Measurements from ENCODE around the gene KLHL5.

KLHL5 gene

DNA sequence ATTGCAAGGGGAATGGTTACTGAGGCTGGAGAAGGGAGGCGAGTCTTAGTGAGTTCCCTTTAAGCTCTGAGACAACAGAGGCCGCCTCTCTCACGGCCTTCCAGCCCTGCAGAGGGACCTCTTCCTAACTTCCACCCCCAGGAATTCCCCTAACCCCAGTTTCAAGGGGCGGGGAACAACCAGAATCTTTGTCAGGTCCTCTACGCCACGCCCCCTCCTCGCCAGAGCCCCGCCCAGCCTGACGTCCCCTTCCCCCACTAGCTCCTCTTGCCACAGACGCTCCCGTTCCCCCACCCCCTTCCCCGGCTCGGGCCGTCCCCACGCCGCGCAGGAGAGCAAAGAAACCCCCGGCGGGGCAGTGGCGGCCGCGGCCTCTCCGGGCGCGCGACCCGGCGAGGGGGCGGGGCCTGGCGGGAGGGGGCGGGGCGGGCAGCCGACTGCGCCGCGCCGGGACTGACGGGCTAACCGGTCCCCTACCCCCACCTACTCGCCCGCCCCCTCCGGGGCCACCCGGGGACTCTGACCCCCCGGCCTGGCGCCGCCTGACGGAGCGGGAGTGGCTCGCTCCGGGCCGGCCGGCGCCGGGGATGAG, 17.6 kb upstream of the KLHL5 start:
- peak; percentile 59 for DNase-seq (ENCODE audit: low read depth)

DNA sequence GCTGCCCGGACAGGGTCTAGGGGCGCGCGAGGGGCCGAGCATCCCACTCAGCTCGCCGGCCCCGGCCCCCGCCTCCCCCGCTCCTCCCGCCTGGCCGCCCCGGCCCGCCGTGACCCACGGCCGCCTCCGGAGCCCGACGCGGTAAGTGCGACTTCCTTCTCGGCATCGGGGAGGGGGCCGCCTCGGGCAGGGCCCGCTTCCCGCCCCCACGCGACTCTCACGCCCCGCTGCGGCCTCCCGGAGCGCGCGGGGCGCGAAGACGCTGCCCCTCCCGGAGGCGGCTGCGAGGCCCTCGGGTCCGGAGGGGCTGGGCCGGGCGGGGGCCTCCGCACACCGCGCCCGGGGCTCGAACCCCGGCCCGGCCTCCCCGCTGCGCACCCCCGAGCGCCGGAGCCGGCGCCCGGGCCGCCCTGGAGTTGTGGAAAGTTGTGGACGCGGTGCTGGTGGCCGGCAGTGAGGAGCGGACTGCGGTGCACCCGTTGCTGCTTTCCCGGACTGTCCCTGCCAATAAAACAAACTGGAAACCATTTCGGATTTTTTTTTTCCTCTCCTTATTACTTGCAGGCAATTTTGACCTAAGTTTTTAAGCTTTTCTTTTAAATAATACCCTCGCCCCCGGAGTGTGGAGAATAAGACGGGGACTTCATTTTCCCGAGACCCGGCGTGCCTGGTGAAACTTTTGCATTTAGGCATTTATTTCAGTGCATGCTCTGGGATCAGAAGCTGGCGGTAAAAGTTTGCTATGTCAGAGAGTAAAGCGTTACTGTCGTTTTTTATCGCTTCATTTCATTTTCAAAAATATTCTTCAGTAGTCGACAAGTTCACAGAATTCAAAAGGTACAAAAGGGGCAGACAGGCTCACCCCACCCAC, 16.8 kb upstream of the KLHL5 start:
- DNase-seq (ENCODE audit: low read depth): no peak

DNA sequence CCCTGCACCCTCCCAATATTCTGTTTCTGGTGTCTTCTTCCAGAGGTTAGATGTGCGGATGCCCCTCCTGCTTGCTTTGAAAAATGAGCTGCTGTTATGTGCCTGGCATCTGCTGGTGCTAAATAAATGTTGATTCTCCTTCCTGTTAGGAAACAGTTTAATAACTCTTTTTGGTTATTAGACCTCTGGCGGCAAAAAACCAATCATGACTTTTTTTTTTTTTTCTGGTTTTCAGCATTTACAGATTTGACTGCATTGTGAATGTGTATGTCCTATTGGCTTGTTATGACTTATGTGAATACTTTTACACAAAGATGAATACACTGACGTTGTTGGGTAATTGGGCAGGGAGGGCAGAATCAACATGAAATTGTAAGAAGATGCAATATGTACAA, 16.2 kb upstream of the KLHL5 start:
- no peak for DNase-seq (ENCODE audit: low read depth)

DNA sequence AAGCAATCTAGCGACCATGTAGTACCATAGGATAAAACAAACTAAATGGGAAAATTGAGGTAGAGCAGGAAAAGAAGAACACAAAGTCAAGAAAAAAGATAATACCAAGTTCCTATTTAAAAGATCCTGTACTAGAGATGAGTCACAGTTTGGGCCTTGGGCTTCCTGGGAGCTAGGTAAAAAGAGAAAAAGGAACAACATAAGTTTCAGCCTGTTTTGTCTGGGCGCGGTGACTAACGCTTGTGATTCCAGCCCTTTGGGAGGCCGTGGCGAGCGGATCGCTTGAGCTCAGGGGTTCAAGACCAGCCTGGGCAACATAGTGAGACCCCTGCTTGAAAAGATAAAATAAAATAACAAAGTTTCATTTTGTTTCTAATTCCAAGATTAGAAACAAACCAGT, 15.8 kb upstream of the KLHL5 start:
- no peak for DNase-seq (ENCODE audit: low read depth)

DNA sequence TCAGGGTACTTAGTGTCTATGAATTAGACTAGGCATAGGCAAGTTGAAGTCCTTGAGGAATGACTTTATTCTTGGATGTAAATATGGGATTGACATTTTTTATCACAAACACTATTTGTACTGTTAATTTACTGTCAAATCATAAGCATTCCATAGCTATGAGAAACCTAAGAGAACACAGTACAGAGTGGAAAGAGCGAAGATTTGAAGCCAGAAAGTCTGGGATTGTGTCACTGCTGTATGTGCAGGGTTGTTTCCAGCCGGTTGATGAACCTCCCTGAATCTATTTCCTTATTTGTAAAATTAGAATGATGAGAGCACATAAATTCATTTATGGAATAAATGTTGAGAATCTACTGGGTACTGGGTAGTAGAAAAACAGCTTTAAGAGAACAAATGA, 14.4 kb upstream of the KLHL5 start:
- DNase-seq (ENCODE audit: low read depth): no peak

DNA sequence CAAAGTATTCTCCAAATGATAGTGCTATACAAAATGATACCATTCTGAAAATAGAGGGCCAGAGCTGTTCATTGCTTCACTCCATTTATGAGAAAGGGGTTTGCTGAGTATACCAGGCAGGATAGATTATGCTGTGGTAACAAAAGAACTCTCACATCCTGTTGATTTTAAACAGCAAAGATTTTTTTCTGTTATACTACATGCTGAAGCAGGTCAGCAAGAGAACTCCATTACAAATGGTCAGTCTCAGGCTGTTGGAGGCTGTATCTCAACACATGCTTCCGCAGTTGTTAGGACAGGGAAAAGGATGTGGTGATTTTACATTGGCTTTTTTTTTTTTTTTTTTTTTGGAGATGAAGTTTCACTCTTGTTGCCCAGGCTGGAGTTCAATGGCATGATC, 13.7 kb upstream of the KLHL5 start:
- DNase-seq (ENCODE audit: low read depth): no peak

DNA sequence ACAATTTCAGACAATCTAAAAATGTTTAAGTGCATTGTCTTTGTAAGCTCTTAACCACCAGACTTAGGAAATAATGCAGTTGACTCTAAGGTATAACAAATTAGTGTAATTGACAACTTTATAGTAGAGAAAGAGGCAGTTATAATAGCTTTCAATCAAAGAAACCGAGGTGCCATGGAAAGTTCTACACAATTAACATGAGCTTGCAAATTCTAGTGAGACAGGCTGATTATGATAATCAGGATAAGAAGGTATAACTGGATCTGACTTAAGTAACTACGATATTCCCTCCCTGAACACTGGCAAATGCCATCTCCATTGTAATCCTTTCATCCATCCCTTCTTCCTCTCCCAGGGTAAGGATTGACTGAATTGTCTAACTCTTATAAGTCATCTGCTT, 11.4 kb upstream of the KLHL5 start:
- DNase-seq (ENCODE audit: low read depth): no peak

DNA sequence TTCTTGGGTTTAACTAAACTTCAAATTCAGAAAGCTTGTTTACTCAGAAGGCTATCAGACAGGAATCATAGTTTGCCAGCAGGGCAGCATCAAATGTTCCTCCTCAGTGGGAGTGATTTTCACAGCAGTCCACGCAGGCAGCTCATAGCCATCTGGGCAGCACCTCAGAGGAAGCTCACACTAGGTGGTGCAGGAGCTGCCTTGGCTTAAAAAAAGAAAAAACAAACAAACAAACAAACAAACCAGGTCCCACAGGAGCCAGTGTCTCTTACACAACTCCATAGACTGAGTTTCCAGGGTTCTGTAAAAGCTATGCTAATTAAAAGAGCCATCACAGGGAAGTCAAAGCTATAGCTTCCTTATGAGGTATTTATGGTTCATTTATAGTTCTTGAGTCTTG, 10.5 kb upstream of the KLHL5 start:
- no peak for DNase-seq (ENCODE audit: low read depth)

DNA sequence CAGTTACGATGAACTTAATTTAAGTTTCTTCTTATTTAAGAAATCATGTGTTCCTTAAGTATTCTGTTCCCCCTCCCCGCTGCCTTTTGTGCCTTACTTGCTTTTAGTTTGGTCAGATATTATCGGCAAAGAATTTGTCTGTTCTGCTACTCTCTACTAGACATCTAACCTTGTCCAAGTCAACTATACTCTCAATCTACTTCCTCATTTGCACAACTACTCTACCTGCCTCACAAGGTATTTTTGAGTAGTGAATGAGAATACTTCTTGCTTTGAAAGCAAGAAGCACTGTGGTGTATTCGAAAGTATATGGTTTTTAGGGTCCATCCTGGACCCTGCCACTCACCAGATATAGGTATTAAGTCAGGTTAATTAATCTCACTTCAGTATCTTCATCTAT, 8.0 kb upstream of the KLHL5 start:
- DNase-seq (ENCODE audit: low read depth): no peak

DNA sequence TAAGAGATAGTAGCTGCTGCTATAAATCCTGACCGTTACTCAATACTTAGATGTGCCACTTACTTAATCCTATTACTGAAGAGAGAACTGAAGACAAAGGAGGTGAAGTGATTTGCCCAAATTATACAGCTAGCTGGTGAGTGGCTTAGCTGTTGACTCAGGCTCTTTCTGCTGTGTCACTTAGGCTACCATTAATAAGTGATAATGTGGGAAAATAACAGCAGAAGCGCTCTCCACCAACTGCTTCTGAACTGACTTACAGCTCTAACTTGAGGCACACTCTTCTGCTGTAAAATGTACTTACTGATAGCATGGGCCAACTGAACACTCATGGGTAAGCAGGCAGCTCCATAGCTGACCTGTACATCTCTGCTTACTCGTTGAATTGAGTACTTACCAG, 7.5 kb upstream of the KLHL5 start:
- no peak for DNase-seq (ENCODE audit: low read depth)

DNA sequence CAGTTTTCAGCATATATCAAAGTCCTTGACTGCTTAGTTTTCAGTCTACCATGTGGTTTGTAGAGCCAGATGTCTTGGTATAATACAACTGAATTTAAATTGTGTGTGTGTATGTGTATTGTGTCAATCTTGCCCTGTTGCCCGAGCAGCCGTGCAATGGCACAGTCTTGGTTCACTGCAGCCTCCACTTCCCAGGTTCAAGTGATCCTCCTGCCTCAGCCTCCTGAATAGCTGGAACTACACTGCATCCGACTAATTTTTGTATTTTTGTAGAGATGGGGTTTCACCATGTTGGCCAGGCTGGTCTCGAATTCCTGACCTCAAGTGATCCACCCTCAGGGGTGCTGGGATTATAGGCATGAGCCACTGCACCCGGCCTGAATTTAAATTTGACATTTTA, 6.0 kb upstream of the KLHL5 start:
- no peak for DNase-seq (ENCODE audit: low read depth)

DNA sequence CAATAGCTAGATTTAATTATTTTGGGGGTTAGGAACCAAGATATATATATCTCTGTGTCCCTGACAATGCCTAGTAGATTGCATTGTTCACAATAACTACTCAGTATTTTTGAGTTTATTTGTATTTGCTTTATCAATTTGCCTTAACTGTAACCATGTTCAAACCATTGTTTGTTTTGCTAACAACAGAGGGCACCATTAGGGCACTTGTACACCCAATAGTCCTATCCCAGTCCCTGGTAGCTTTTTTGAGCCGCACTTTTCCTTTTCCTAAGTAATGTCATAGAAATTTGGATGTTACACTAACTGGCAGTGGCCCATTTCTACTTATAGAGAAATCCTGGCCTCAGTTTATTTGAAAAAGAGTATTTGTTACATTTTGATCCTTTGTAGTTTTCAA, 575 bp upstream of the KLHL5 start:
- no peak for DNase-seq (ENCODE audit: low read depth)

DNA sequence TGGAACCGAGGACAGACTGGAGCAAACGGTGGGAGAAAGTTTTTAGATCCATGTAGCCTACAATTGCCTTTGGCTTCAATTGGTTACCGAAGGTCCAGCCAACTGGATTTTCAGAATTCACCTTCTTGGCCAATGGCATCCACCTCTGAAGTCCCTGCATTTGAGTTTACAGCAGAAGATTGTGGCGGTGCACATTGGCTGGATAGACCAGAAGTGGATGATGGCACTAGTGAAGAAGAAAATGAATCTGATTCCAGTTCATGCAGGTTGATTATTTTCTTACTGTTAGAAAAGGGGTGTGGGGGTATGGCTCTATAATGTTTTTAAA, 702 bp downstream of the KLHL5 start:
- no peak for DNase-seq (ENCODE audit: low read depth)

DNA sequence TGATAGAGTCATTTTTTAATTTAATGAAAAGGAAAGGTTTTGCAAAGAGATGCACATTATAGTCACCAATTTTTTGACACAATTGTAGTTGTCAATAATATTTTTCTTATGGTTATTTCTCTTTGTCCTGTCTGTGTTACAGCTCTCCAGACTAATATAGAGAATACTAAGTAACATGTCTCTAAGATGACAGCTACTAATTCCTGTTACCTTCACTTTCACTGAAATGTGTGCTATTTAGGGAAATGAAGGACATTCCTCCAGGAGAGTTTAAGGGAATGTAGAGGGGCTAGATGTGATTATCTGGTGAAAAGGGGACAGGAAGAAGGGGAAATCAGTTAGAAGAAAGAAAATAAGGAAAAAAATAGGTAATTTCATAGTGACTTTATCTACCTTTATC, 1.4 kb downstream of the KLHL5 start:
- no peak for DNase-seq (ENCODE audit: low read depth)

DNA sequence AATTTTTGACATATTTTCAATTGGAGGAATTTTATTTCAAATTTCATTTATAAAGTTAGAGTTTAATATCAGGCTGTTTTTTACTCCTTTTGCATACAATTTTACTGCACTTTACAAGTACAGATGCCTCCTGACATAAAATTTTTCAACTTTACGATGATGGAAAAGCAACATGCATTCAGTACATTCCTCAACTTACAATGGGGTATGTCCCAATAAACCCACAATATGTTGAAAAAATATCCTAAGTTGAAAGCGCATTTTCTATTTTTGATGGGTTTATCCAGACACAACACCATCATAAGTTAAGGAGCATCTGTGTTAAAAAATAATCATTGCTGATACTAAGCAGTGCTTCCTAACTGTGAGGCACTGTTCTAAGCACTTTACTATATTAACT, 4.3 kb downstream of the KLHL5 start:
- no peak for DNase-seq (ENCODE audit: low read depth)

DNA sequence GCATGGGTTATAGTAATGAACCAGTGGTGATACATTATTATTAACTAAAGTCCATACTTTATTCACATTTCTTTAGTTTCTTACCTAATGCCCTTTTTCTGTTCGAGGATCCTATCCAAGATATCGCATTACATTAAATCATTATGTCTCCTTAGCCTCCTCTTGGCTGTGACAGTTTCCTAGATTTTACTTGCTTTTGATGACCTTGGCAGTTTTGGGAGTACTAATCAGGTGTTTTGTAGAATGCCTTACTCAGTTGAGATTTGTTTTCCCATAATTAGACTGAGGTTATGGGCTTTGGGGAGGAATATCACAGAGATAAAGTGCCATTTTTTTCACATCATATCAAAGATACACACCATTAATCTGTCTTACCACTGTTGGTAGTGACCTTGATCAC, 5.0 kb downstream of the KLHL5 start:
- DNase-seq (ENCODE audit: low read depth): no peak

DNA sequence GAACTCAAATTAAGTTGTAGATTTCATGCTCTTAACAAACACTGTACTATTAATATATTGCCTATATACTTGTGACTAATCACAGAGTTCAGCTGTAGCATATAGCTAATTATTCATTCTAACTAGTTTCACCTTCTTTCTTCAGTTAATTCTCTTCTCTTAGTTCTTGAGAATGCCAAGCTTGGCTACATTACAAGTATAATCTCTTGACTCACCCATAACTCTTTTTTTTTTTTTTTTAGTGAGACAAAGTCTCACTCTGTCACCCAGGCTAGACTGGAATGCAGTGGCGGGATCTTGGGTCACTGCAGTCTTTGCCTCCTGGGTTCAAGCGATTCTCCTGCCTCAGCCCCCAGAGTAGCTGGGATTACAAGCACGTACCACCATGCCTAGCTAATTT, 5.4 kb downstream of the KLHL5 start:
- no peak for DNase-seq (ENCODE audit: low read depth)

DNA sequence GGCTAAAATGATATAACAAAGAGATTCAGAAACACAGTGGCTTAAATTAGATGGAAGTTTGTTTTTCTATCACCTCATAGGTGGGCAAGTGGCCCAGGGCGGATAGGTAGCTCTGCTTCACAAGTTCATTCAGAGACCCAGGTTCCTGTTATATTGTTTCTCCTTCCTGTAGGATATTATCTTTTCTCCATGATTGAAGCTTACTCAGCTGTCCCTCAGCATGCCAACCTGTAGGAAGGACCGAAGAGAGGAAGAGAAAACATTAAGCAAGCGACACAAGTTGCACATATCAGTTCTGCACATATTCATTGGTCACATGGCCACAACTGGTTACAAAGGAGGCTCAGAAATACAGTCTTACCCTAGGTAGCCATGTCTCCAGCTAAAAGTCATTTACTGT, 6.9 kb downstream of the KLHL5 start:
- DNase-seq (ENCODE audit: low read depth): no peak

DNA sequence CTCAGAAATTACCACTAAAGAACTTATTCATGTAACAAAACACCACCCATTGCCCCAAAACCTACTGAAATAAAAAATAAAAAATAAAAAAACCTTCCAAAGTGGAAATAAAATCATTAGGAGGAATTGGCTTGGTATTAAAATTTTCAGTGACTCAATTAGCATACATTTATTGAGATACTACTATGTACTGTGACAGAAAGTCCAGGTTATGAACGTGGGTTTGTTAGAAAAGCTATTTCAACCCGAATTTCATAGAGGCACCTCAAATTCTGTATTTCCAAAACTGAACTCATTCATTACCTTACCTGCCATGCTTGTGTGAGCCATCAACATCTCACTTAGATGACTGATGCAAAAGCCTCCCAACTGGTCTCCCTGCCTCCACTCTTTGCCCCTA, 16.8 kb downstream of the KLHL5 start:
- DNase-seq (ENCODE audit: low read depth): no peak

DNA sequence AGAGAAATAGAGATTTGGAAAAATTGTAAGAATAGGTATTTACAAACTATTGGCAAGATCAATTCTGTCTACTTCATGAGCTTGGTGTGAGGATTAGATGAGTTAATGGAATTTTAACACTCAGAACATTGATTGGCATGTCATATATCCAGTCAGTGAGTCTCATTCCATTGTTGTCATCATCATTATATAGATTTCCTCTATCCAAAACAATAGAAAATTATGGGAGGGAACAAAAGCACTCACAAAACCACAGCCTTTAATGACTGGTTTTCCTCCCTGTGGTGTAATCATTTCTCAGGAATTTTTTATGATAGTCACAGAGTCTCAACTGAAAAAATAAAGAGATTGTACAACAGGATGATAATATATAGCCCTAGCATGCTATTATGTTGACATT, 21.1 kb downstream of the KLHL5 start:
- peak; percentile 15 for DNase-seq (ENCODE audit: low read depth)

DNA sequence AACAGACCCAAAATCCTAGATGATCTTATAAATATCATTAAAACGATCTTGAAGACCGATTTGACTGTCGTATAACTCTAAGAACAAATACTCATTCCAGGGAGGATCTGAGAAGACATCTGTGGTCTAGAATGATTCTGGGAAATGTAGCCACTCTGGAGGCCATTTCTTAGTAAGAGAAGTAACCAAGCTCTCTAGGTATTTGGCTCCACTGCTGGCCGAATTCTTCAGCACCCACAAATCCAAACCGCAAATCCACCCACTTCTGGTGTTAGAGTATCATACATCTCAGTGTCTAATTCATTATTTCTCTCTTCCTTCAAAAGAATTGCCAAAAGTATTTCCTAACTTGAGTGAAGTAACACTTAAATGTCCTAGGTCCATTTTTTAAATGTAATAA, 23.9 kb downstream of the KLHL5 start:
- DNase-seq (ENCODE audit: low read depth): peak; percentile 57

DNA sequence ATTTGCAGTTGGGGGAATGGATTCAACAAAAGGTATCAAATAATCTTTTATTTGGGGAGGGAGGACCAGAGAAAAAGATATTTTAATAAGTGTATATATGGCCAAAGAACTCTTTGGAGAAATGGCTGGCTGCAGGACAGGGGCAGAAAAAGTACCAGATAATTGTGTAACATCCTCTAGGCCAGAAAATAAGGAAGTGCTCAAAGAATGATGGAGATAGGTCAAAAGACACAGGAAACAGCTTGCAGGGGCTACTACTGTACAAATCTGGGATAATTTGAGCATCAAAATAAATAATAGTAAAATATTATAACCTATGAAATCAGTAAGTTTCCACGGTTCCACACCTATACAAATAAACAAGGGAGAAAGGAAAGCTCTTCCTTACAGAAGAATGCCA, 34.8 kb downstream of the KLHL5 start:
- no peak for DNase-seq (ENCODE audit: low read depth)

DNA sequence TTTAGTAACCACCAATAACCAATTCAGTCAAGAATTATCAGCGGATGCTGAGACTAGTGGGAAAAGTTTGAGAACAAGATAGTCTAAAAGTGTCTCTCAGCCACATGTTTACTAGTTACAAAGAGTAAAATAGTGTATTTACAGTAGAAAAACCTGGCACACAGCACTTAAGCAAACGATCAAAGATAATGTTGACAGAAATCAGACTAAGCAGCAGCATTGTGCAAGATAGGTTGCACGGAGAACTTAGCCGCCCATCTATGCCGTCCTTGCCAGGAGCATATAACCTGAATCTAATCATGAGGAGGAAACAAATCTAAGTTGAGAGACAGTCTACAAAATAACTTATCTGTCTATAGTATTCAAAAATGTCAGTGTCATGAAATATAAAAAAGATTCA, 35.3 kb downstream of the KLHL5 start:
- DNase-seq (ENCODE audit: low read depth): no peak

DNA sequence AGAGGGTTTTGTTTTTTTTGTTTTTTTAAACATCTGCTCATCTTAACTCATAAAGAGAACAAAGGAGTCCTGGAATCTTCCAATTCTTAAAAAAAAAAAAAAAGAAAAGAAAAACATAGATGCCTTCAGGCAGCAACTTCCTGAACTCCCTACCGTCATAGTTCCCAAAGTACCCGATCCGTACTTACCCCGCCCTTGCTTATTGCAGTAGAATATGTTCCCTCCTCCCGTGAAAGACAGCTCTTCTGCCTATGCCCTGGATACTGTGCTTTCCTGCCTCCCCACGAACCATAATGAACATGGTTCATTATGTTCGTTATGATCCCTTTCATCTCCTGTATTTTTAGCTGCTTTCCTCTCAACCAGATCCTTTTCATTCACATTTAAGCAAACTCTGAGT, 40.3 kb downstream of the KLHL5 start:
- no peak for DNase-seq (ENCODE audit: low read depth)
